PC-9 (cell line): Measurements from ENCODE around the gene MT1F. TPM values are rescaled to one million over a fixed set of nuclear protein-coding genes. Genes with fewer than 3 reads are reported as not detected.

Experiments
- BruUV-seq: library from RNA; stranded (reverse); fragments of 400-500 nt; replicated peaks from 2 replicates; lab custom pipeline; 2021; lab: Mats Ljungman, UMichigan
- CTCF ChIA-PET: fragments of 300-600 bp; sonication (Branson Sonifier 250); formaldehyde crosslinking; loops from one replicate; lab custom pipeline; 2022; ENCODE audit warnings: antibody characterized with exemption; lab: Charles Lee
- POLR2A ChIA-PET: fragments of 300-600 bp; sonication (Branson Sonifier 250); formaldehyde crosslinking; loops from one replicate; lab custom pipeline; 2022; ENCODE audit warnings: antibody characterized with exemption; ENCODE audit not compliant: unreplicated experiment; lab: Charles Lee
- DNase-seq, 2 experiments: peaks; one replicate each; pipeline versions ENCODE4 v3.0.0 to v3.0.0-alpha.2; 2015 to 2022; ENCODE audit warnings: mixed read lengths in 1 of 2
- H2AFZ ChIP-seq: fragments of 200-600 bp; sonication (generic); 2 replicates; pipeline ENCODE4 v1.8.1; 2017; ENCODE audit warnings: antibody characterized with exemption
- H3F3A ChIP-seq: fragments of 200-600 bp; sonication (generic); 2 replicates; pipeline ENCODE4 v1.8.1; 2017; ENCODE audit warnings: antibody characterized with exemption, mild to moderate bottlenecking, low read depth; ENCODE audit not compliant: insufficient read depth
- H3K27ac ChIP-seq: fragments of 200-600 bp; sonication (generic); 2 replicates; pipeline ENCODE4 v1.6.1; 2016; ENCODE audit warnings: mixed run types
- H3K27me3 ChIP-seq: fragments of 200-600 bp; sonication (generic); 2 replicates; pipeline ENCODE4 v1.6.1; 2016; ENCODE audit warnings: low read depth, mixed run types; ENCODE audit not compliant: insufficient read depth
- H3K36me3 ChIP-seq: fragments of 200-600 bp; sonication (generic); 2 replicates; pipeline ENCODE4 v1.6.1; 2016; ENCODE audit warnings: low read depth, mixed run types
- H3K4me1 ChIP-seq: fragments of 200-600 bp; sonication (generic); replicated peaks from 2 replicates; pipeline ENCODE4 v1.6.1; 2016; ENCODE audit warnings: mixed run types; ENCODE audit not compliant: insufficient read depth
- H3K4me2 ChIP-seq: fragments of 200-600 bp; sonication (generic); 2 replicates; pipeline ENCODE4 v1.6.1; 2017; ENCODE audit warnings: mixed run types
- H3K4me3 ChIP-seq: fragments of 200-600 bp; sonication (generic); 2 replicates; pipeline ENCODE4 v1.6.1; 2016; ENCODE audit warnings: mixed run types
- H3K79me2 ChIP-seq: fragments of 200-600 bp; sonication (generic); 2 replicates; pipeline ENCODE4 v1.6.1; 2017; ENCODE audit warnings: low read depth, mixed run types
- H3K9me2 ChIP-seq: fragments of 200-600 bp; sonication (generic); 2 replicates; pipeline ENCODE4 v1.8.1; 2017; ENCODE audit warnings: mild to moderate bottlenecking; ENCODE audit not compliant: insufficient read depth
- H3K9me3 ChIP-seq: fragments of 200-600 bp; sonication (generic); 2 replicates; pipeline ENCODE4 v1.8.1; 2016; ENCODE audit warnings: low read depth; ENCODE audit not compliant: insufficient read depth
- H4K20me1 ChIP-seq: fragments of 200-600 bp; sonication (generic); 2 replicates; pipeline ENCODE4 v1.8.1; 2017; ENCODE audit not compliant: insufficient read depth
- CTCF ChIP-seq: fragments of 200-600 bp; sonication (generic); conservative IDR thresholded peaks from 2 replicates; pipeline ENCODE4 v1.6.1; 2017; ENCODE audit warnings: mixed run types, antibody characterized with exemption, mild to moderate bottlenecking, moderate library complexity
- EZH2 ChIP-seq: fragments of 200-600 bp; sonication (generic); IDR thresholded peaks from 2 replicates; pipeline ENCODE4 v1.8.0; 2017; ENCODE audit warnings: antibody characterized with exemption, low read depth
- intact Hi-C: fragments of 100-400 bp; cut with micrococcal nuclease; formaldehyde crosslinking; loops from one replicate; pipeline ENCODE4 v1.10.0; 2022; ENCODE audit not compliant: unreplicated experiment
- total RNA-seq: library from RNA; stranded (reverse); gene quantifications from 2 replicates; pipeline ENCODE4 v1.2.3, GENCODE V29; 2021

Gene MT1F
- total RNA-seq, 1 experiment from 2014 or later, result 4.0 TPM

- Histone ChIP-seq H3K4me3 (no peak overlapping the region), H2AFZ (no peak overlapping the region), H3K9me3 (no peaks in the 10 kb centered on the region), H4K20me1 (no peaks in the 10 kb centered on the region), H3K79me2 (no peaks in the 10 kb centered on the region), H3F3A (peaks cover 8% of the 10 kb centered on the region; the same call in 1 of the 2 replicates), H3K4me1 (peaks cover 11% of the 10 kb centered on the region), H3K27me3 (no peaks in the 10 kb centered on the region), H3K27ac (no peak overlapping the region), H3K4me2 (no peak overlapping the region), H3K9me2 (no peaks in the 10 kb centered on the region), H3K36me3 (no peaks in the 10 kb centered on the region)
- TF ChIP-seq EZH2 (no peak), CTCF (no peak)
- DNase-seq, result no peak
- intact Hi-C loops, result no loop called here
- POLR2A ChIA-PET, result no interaction called here
- CTCF ChIA-PET, result no interaction called here
- BruUV-seq, result no TSS peak
Observed at GRCh38 chr16:56631832-56632155, 26.0 kb upstream of the MT1F start.

- CTCF ChIA-PET, result no interaction called here
- H2AFZ ChIP-seq, result no peak within 1 kb of the TSS
- no peak within 1 kb of the TSS for H3K4me3 ChIP-seq
Observed at GRCh38 chr16:56632156-56632847, 25.5 kb upstream of the MT1F start, which contains the start of gene MT1M. Gene MT1M (plus strand): TSS chr16:56632659. CDS start chr16:56632732, 73 bp downstream.

GRCh38 chr16:56632848-56633365, 24.9 kb upstream of the MT1F start:
- TF ChIP-seq CTCF (no peak), EZH2 (no peak)
- Histone ChIP-seq H3K4me3 (no peak overlapping the region), H3K9me2 (no peaks in the 10 kb centered on the region), H4K20me1 (no peaks in the 10 kb centered on the region), H3K4me2 (no peak overlapping the region), H3K36me3 (no peaks in the 10 kb centered on the region), H3K27ac (no peak overlapping the region), H3K9me3 (no peaks in the 10 kb centered on the region), H3K4me1 (peaks cover 14% of the 10 kb centered on the region), H3K79me2 (no peaks in the 10 kb centered on the region), H3K27me3 (no peaks in the 10 kb centered on the region), H3F3A (peaks cover 3% of the 10 kb centered on the region; the same call in 1 of the 2 replicates), H2AFZ (no peak overlapping the region)
- ChIA-PET CTCF (no interaction called here), POLR2A (no interaction called here)
- no peak for DNase-seq
- intact Hi-C loops, result no loop called here
- no TSS peak for BruUV-seq

More at GRCh38 chr16:56632156-56632847, 25.5 kb upstream of the MT1F start, which contains the start of gene MT1M:
- Histone ChIP-seq H3K4me2 (no peak within 1 kb of the TSS), H3K79me2 (no peaks in the 10 kb centered on the region), H3K4me1 (peaks cover 11% of the 10 kb centered on the region), H3K27me3 (no peaks in the 10 kb centered on the region), H3K9me2 (no peaks in the 10 kb centered on the region), H3F3A (peaks cover 3% of the 10 kb centered on the region; the same call in 1 of the 2 replicates), H3K27ac (no peak within 1 kb of the TSS), H4K20me1 (no peaks in the 10 kb centered on the region), H3K36me3 (no peaks in the 10 kb centered on the region), H3K9me3 (no peaks in the 10 kb centered on the region)
- POLR2A ChIA-PET, result no interaction called here
- BruUV-seq, result no TSS peak
- intact Hi-C loops, result no loop called here
- TF ChIP-seq EZH2 (no peak), CTCF (no peak)
- no peak for DNase-seq
